ENCODE data around the gene SLC9A9. TPM values are rescaled to one million over a fixed set of nuclear protein-coding genes. Genes with fewer than 3 reads are reported as not detected.

SLC9A9 gene
- total RNA-seq, 4 donors from 2014 or later = 1.7 to 8.2 (median 3.6) TPM

DNA sequence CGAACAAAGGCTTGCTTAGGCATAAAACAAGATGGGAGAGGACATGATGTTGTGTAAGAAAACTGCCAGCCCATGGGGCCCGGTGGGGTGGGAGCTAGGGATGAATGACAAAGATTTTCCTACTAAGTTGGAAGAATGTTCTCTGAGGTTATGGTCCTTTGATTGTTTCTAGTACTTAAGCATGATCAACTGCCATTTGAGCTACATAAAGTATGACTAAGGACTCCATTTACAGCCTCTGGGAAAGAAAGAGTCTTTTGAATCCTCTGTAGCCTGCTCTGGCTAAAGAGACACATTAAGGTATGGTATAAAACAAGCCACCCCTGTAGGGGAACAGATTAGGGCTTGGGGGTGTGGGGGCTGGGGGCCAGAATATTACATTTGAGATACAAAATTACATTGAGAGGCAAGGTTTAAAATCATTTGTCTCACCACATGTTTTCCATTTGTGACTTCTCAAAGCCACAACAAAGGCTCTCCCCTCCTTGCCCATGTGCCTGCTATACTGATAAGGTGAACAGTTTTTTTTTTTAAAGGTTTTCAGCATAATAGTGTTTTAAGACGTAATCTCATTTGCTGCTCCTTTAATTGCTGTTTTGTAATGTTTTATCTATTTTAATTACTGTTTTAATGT, 405.3 kb downstream of the SLC9A9 start:
- ATAC-seq = no peak
- no peak for TF ChIP-seq POLR2A (IDR thresholded peaks at IDR 0.05)
- TF ChIP-seq, protein P1, sequence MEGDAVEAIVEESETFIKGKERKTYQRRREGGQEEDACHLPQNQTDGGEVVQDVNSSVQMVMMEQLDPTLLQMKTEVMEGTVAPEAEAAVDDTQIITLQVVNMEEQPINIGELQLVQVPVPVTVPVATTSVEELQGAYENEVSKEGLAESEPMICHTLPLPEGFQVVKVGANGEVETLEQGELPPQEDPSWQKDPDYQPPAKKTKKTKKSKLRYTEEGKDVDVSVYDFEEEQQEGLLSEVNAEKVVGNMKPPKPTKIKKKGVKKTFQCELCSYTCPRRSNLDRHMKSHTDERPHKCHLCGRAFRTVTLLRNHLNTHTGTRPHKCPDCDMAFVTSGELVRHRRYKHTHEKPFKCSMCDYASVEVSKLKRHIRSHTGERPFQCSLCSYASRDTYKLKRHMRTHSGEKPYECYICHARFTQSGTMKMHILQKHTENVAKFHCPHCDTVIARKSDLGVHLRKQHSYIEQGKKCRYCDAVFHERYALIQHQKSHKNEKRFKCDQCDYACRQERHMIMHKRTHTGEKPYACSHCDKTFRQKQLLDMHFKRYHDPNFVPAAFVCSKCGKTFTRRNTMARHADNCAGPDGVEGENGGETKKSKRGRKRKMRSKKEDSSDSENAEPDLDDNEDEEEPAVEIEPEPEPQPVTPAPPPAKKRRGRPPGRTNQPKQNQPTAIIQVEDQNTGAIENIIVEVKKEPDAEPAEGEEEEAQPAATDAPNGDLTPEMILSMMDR (IDR thresholded peaks at IDR 0.05 in 4 of 5, conservative IDR thresholded peaks at IDR 0.05 in 1 of 5) = no peak
- intact Hi-C loops (cut with DNase I; ENCODE audit: low total_unique reads) (no loop called here), in situ Hi-C loops (cut with MboI; ENCODE audit: low sequenced_read_pairs in 4 of 4) (no loop called here)
- DNase-seq = no peak
- Histone ChIP-seq H3K4me1 (peaks cover 3 to 6% of the 10 kb centered on the region in 2 donors), H3K4me3 (no peak overlapping the region), H3K27me3 (no peaks in the 10 kb centered on the region), H3K9me3 (no peaks in the 10 kb centered on the region), H3K36me3 (no peaks in the 10 kb centered on the region), H3K27ac (peak overlapping the region; percentile 32 to 43 (median 37))

DNA sequence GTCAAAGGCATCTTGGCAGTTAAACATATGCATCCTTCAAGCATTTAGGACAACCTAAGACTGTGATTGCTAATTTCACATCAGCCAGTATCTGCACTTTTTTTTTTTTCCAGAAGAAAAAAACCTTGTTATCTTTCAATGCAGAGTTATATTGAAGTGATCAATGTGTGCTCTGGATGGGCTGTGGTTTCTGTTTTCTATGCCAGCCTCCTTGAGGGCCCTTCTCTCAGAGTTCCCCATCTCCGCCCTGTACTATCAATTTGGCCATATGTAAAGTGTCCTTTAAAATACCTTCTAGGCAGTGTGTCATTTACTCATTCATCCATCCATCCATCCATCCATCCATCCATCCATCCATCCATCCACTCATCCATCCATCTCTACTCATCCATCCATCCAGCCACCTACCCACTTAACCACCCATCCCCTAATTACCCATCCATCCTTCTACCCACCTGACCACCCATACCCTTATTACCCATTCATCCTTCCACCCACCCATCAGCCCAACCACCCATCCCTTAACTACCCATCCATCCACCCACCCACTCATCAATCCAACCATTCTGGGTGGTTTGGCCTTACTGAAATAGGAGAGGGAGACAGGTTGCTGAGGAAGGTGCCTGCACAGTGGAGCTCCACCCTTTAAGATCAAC, 406.6 kb downstream of the SLC9A9 start:
- TF ChIP-seq POLR2A (IDR thresholded peaks at IDR 0.05) = no peak
- TF ChIP-seq, protein P1 (IDR thresholded peaks at IDR 0.05 in 4 of 5, conservative IDR thresholded peaks at IDR 0.05 in 1 of 5) = no peak
- Histone ChIP-seq H3K27me3 (no peaks in the 10 kb centered on the region), H3K4me3 (no peak overlapping the region), H3K27ac (no peak overlapping the region), H3K36me3 (no peaks in the 10 kb centered on the region), H3K9me3 (no peaks in the 10 kb centered on the region), H3K4me1 (peaks cover 3 to 6% of the 10 kb centered on the region in 2 donors)
- intact Hi-C loops (cut with DNase I; ENCODE audit: low total_unique reads) = no loop called here
- DNase-seq (no peak), ATAC-seq (no peak)
- in situ Hi-C loops (cut with MboI; ENCODE audit: low sequenced_read_pairs in 4 of 4) = no loop called here

DNA sequence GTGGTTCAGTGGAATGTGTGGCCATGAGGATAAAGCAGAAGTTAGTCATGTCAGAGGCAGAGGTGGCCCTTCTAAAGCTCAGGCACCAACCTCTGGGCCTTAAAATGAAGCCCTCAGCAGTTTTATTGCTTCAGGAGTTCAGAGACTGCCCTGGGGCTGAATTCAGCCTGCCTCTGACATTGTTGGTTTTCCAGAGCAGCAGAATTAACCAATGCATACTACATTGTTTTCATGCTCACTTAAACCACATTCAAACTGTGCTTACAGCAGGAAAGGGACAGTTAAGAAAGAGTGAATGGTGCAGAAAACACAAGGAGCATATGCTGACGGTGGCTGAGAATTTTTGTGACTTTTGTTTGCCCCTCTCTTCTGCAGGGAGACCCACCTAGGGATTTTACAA, 408.5 kb downstream of the SLC9A9 start:
- TF ChIP-seq, protein P1 (IDR thresholded peaks at IDR 0.05 in 4 of 5, conservative IDR thresholded peaks at IDR 0.05 in 1 of 5) = no peak
- no peak for TF ChIP-seq POLR2A (IDR thresholded peaks at IDR 0.05)
- Histone ChIP-seq H3K27me3 (no peaks in the 10 kb centered on the region), H3K4me3 (no peak overlapping the region), H3K27ac (no peak overlapping the region), H3K36me3 (no peaks in the 10 kb centered on the region), H3K4me1 (peaks cover 3 to 6% of the 10 kb centered on the region in 2 donors), H3K9me3 (no peaks in the 10 kb centered on the region)
- intact Hi-C loops (cut with DNase I; ENCODE audit: low total_unique reads) (no loop called here), in situ Hi-C loops (cut with MboI; ENCODE audit: low sequenced_read_pairs in 4 of 4) (no loop called here)
- DNase-seq (no peak), ATAC-seq (no peak)

DNA sequence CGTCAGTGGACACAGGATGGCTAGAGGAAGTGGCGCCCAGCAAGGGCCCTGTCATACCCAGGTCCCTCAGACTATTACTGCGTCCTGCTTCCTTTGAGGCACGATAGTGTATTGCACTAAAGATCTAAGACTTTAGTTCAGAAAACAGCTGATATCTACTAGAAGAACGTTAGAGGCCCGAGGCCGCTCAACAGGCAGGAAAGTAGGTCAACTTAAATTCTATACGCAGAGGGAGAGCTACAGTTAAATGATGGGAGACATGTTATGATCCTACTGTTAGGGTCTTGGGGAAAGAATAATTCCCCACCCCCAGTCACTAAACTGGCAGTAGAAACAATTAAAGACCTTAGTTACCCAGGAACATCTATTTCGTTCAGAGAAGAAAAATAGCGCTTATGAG, 410.9 kb downstream of the SLC9A9 start:
- Histone ChIP-seq H3K4me3 (no peak overlapping the region), H3K9me3 (no peaks in the 10 kb centered on the region), H3K27me3 (no peaks in the 10 kb centered on the region), H3K27ac (no peak overlapping the region), H3K4me1 (no peaks in the 10 kb centered on the region), H3K36me3 (no peaks in the 10 kb centered on the region)
- no peak for DNase-seq
- ATAC-seq = no peak
- TF ChIP-seq POLR2A (IDR thresholded peaks at IDR 0.05) = no peak
- TF ChIP-seq, protein P1 (IDR thresholded peaks at IDR 0.05 in 4 of 5, conservative IDR thresholded peaks at IDR 0.05 in 1 of 5) = no peak
- intact Hi-C loops (cut with DNase I; ENCODE audit: low total_unique reads) = no loop called here
- in situ Hi-C loops (cut with MboI; ENCODE audit: low sequenced_read_pairs in 4 of 4) = no loop called here
